8988T (cell line): ENCODE results near the gene ASIC1.
"Not testable (repeated sequence)": the region's sequence is repeated elsewhere in the genome, so short reads cannot be mapped to it uniquely, and the experiment has no call there.

Experiments used
- DNase-seq: peaks from one replicate; pipeline ENCODE4 v3.0.0; 2011

Gene ASIC1

GRCh38 chr12:50057000-50057841 lies at the start of gene ASIC1:
Gene ASIC1, plus strand, starts transcription at chr12:50057596. Its CDS starts 1,171 bp downstream, at chr12:50058767.
- DNase-seq = peak; percentile 83

GRCh38 chr12:50013361-50014147 lies 43.8 kb upstream of the ASIC1 start:
- DNase-seq = no peak

- DNase-seq = no peak
Measured at GRCh38 chr12:50014342-50014741, 43.1 kb upstream of the ASIC1 start.

GRCh38 chr12:50016501-50017475 lies 40.6 kb upstream of the ASIC1 start:
- no peak for DNase-seq

GRCh38 chr12:50017641-50018040 lies 39.8 kb upstream of the ASIC1 start:
- no peak for DNase-seq

GRCh38 chr12:50018154-50018553 lies 39.2 kb upstream of the ASIC1 start:
- no peak for DNase-seq

GRCh38 chr12:50018968-50019367 lies 38.4 kb upstream of the ASIC1 start:
- DNase-seq = no peak

GRCh38 chr12:50019524-50019923 lies 37.9 kb upstream of the ASIC1 start:
- DNase-seq = no peak

GRCh38 chr12:50021031-50021430 lies 36.4 kb upstream of the ASIC1 start:
- DNase-seq = no peak

GRCh38 chr12:50022903-50023302 lies 34.5 kb upstream of the ASIC1 start:
- DNase-seq = no peak

GRCh38 chr12:50024227-50024626 lies 33.2 kb upstream of the ASIC1 start:
- no peak for DNase-seq

GRCh38 chr12:50024805-50025186 lies 32.6 kb upstream of the ASIC1 start:
- DNase-seq = no peak

- peak; percentile 84 for DNase-seq
Measured at GRCh38 chr12:50025187-50026059, 32.0 kb upstream of the ASIC1 start, which contains the start of gene RACGAP1. Gene RACGAP1, minus strand, starts transcription at chr12:50025494. Its CDS starts 8,779 bp downstream, at chr12:50016715.

GRCh38 chr12:50026691-50027090 lies 30.7 kb upstream of the ASIC1 start:
- no peak for DNase-seq

- not testable (repeated sequence) for DNase-seq
Measured at GRCh38 chr12:50030449-50030848, 26.9 kb upstream of the ASIC1 start.

GRCh38 chr12:50032515-50032853 lies 24.9 kb upstream of the ASIC1 start:
- no peak for DNase-seq

- DNase-seq = no peak
Measured at GRCh38 chr12:50032854-50033581, 24.4 kb upstream of the ASIC1 start.

GRCh38 chr12:50038336-50038735 lies 19.1 kb upstream of the ASIC1 start:
- no peak for DNase-seq

- DNase-seq = peak; percentile 85
Measured at GRCh38 chr12:50039151-50039835, 18.1 kb upstream of the ASIC1 start.

GRCh38 chr12:50040657-50041056 lies 16.7 kb upstream of the ASIC1 start:
- no peak for DNase-seq
